Retinal pigment epithelial cell (primary cell): ENCODE measurements around the gene PDE11A.

Source experiments
- DNase-seq: peaks from one replicate; pipeline ENCODE4 v3.0.0-alpha.2; 2010; ENCODE audit warnings: low read depth
- H3K4me3 ChIP-seq: 2 replicates; pipeline ENCODE4 v1.5.1; 2011; ENCODE audit warnings: mild to moderate bottlenecking, low read length, control low read depth, moderate library complexity
- TF ChIP-seq, protein P1 (sequence below): conservative IDR thresholded peaks from 2 replicates; pipeline ENCODE4 v1.5.1; 2011; ENCODE audit warnings: low read depth, low read length, control low read depth, inconsistent platforms

PDE11A gene

DNA sequence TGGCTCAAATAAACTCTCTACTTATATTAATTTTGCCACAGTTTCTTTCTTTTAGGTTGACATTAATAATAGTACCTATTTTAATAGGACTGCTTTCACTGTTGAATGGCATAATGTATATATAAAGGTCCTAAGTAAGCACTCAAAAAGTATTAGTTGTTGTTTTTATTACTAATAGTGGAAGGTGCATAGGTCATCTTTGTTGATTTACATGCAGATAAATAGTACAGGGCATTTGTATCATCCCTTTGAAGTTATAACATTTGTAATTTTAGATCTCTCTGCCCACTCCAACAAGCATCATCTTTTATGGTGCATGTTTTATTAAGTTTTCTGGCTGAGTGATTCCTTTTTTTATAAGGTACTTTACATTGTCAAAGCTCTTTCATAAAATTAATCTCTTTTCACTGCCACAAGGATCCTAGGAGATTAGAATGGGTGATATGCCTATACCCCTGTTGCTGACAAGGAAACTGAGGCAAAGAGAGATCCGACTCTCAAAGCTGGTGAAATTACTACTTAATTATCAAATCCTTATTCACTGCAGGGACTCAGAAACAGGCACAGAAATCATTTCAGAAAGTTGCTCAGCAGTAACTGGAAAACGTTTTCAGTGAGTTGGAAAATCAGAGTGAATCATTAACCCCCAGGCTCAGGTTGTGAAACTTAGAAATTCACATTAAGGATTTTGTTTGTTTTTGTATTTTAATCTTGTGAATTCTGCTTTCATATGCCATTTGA is 380.4 kb downstream of the PDE11A start:
- no peak overlapping the region for H3K4me3 ChIP-seq
- TF ChIP-seq, protein P1, sequence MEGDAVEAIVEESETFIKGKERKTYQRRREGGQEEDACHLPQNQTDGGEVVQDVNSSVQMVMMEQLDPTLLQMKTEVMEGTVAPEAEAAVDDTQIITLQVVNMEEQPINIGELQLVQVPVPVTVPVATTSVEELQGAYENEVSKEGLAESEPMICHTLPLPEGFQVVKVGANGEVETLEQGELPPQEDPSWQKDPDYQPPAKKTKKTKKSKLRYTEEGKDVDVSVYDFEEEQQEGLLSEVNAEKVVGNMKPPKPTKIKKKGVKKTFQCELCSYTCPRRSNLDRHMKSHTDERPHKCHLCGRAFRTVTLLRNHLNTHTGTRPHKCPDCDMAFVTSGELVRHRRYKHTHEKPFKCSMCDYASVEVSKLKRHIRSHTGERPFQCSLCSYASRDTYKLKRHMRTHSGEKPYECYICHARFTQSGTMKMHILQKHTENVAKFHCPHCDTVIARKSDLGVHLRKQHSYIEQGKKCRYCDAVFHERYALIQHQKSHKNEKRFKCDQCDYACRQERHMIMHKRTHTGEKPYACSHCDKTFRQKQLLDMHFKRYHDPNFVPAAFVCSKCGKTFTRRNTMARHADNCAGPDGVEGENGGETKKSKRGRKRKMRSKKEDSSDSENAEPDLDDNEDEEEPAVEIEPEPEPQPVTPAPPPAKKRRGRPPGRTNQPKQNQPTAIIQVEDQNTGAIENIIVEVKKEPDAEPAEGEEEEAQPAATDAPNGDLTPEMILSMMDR = no peak

DNA sequence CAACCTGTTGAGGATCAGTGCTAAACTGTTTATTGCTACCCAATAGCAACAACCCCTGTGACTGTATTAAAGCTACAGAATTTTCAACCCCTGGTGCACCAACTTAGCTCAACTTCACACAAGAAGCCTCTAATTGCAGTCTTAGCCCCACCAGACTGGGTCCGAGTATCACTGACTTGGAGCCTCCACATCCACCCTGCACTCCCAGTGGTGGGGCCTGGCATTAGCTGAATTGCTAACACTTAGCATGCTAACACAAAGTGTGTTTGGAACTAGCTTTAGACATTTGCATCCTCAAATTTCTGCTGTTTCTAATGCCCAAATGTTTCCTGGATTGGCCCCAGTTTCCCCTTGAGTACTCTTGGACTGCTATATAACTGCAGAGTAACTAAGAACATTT is 381.4 kb downstream of the PDE11A start:
- TF ChIP-seq, protein P1 = no peak
- DNase-seq = no peak
- H3K4me3 ChIP-seq = no peak overlapping the region

More for the DNA sequence above, 380.4 kb downstream of the PDE11A start:
- DNase-seq = no peak

DNA sequence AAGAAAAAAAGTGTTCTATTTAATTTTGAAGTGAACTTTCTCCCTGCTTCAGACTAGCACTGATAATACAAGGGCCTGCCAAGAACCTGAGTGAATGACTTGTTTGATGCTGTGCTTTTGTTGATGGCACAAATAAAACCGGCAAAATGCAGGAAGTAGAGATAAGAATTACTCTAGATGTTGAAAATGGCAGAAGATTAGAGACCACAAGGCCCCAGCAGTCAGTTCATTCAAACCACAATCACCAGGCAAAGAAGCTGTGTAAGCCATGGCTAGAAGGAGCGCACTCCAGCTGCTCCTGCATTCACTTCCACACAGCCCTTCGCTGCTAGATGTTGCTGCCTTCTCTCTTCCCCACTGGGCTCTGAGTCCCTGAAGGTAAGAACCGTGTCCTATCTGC is 383.0 kb downstream of the PDE11A start:
- TF ChIP-seq, protein P1 = no peak
- DNase-seq = no peak
- no peak overlapping the region for H3K4me3 ChIP-seq

DNA sequence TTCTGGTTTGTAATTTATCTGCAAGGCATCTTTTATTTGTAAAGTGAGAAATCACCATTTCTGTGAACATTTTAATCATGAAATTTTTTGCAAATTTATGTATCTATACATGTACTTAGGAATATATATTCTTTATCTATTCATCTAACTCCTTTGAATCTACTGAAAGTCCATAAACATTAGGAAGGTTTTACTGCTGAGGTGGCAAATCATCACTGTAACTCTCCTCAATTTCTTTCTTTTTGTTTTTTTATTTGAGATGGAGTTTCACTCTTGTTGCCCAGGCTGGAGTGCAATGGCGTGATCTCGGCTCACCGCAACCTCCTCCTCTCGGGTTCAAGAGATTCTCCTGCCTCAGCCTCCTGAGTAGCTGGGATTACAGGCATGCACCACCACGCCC is 383.7 kb downstream of the PDE11A start:
- no peak for DNase-seq
- TF ChIP-seq, protein P1 = no peak
- no peak overlapping the region for H3K4me3 ChIP-seq

DNA sequence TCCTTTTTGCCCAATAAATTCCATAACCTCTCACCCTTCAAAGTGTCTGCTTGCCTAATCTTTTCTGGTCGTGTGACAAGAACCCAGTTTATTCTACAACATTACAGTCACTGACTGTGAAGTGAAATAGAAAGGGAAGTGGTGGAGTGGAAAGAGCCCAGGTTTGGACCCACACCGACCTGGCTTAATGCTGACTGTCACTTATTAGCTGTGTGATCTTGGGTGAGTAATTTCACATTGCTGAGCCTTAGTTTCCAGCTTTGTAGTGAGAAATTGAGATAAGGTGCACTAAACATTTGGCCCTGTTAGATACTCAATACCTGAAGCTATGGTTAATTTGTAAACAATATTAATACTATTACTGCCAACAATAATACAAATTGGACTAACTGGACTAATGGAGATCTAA is 388.9 kb downstream of the PDE11A start:
- no peak overlapping the region for H3K4me3 ChIP-seq
- TF ChIP-seq, protein P1 = no peak
- DNase-seq = no peak

DNA sequence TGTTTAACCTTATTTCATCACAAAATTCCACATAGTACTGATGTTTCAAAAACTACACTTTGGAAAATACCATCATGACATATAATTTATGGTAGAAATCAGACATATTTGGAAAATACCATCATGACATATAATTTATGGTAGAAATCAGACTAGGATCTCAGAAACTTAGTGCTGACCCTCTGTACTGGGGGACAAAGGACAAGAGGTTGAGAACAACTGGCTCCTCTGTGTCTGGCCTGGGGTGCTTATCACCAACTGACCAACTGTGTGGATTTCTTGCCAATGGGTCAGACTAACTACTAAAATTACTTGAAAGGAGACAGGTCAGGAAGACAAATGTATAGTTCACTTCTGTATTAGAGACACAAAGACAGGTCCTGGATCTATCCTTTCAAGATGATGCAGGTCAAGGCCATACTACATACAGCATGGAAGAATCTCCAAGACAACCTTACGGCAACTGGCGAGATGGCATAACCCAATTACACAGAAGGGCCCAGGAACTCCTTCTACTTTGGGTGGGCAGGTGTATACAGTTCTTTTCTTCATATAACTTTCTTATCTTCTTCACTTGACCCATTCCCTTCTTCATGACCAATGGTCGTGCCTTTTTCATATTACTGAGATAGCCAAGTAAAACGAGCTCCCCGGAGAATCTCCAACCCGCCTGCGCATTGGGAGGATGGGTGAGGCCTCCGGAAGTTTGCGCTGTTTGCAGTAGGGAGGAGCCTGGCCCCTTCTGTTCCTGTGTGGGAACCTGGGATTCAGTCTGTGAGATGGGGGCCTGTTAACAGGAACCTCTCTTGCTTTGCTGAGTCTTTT is 389.5 kb downstream of the PDE11A start:
- DNase-seq = no peak
- TF ChIP-seq, protein P1 = no peak
- no peak overlapping the region for H3K4me3 ChIP-seq

DNA sequence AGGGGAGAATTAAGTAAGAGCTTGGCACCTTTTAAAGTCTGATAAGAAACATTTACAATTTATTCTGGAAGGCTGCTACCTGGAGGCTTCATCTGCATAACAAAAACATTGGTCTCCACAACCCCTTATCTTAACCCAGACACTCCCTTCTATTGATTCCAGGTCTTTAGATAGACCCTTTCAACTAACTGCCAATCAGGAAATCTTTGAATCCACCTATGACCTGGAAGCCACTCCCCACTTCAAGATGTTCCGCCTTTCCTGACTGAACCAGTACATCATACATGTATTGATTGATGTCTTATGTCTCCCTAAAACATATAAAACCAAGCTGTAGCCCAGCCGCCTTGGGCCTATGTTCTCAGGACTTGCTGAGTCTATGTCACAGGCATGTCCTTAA is 390.6 kb downstream of the PDE11A start:
- no peak overlapping the region for H3K4me3 ChIP-seq
- TF ChIP-seq, protein P1 = no peak
- DNase-seq = no peak
